PC-9 (cell line): ENCODE results near the gene ARMC9.

Experiments used
- CTCF ChIP-seq: fragments of 200-600 bp; sonication (generic); conservative IDR thresholded peaks from 2 replicates; pipeline ENCODE4 v1.6.1; 2017; ENCODE audit warnings: mixed run types, antibody characterized with exemption, mild to moderate bottlenecking, moderate library complexity
- EZH2 ChIP-seq: fragments of 200-600 bp; sonication (generic); IDR thresholded peaks from 2 replicates; pipeline ENCODE4 v1.8.0; 2017; ENCODE audit warnings: antibody characterized with exemption, low read depth

- TF ChIP-seq CTCF (no peak), EZH2 (no peak)
Observed at GRCh38 chr2:231159306-231159705, 39.1 kb upstream of the ARMC9 start.
